Activated CD4-positive, alpha-beta T cell treated with anti-CD3 and anti-CD28 coated beads, Interleukin-2, amount 10 ng/mL, durations not matched to agents 24 days and 14 days (primary cell): Measurements from ENCODE around the gene ZNF430. TPM values are rescaled to one million over a fixed set of nuclear protein-coding genes. Genes with fewer than 3 reads are reported as not detected.
"Not testable (repeated sequence)": the region's sequence is repeated elsewhere in the genome, so short reads cannot be mapped to it uniquely, and the experiment has no call there.

ENCODE experiments used
- DNase-seq: peaks from one replicate; pipeline ENCODE4 v3.0.0; 2022
- H3K27ac Mint-ChIP-seq: one replicate; pipeline ENCODE4 v1.8.0; 2022; ENCODE audit warnings: mild to moderate bottlenecking, mixed read lengths
- H3K27me3 Mint-ChIP-seq: one replicate; pipeline ENCODE4 v1.8.0; 2022; ENCODE audit warnings: mixed read lengths
- H3K36me3 Mint-ChIP-seq: one replicate; pipeline ENCODE4 v1.8.0; 2022; ENCODE audit warnings: low read depth, mild to moderate bottlenecking, mixed read lengths
- H3K4me1 Mint-ChIP-seq: one replicate; pipeline ENCODE4 v1.8.0; 2021; ENCODE audit warnings: mixed read lengths
- H3K4me3 Mint-ChIP-seq: one replicate; pipeline ENCODE4 v1.8.0; 2022; ENCODE audit warnings: mild to moderate bottlenecking, moderate library complexity, mixed read lengths
- H3K9me3 Mint-ChIP-seq: one replicate; pipeline ENCODE4 v1.8.0; 2021; ENCODE audit warnings: mixed read lengths
- intact Hi-C: fragments of 100-400 bp; cut with micrococcal nuclease; formaldehyde crosslinking; loops from one replicate; pipeline ENCODE4 v1.15.1; 2023
- total RNA-seq: library from RNA; stranded (reverse); gene quantifications from 2 replicates; pipeline ENCODE4 v1.2.3, GENCODE V29; 2022

The ZNF430 gene
- total RNA-seq: 21.6 and 25.1 TPM in 2 replicates

DNA sequence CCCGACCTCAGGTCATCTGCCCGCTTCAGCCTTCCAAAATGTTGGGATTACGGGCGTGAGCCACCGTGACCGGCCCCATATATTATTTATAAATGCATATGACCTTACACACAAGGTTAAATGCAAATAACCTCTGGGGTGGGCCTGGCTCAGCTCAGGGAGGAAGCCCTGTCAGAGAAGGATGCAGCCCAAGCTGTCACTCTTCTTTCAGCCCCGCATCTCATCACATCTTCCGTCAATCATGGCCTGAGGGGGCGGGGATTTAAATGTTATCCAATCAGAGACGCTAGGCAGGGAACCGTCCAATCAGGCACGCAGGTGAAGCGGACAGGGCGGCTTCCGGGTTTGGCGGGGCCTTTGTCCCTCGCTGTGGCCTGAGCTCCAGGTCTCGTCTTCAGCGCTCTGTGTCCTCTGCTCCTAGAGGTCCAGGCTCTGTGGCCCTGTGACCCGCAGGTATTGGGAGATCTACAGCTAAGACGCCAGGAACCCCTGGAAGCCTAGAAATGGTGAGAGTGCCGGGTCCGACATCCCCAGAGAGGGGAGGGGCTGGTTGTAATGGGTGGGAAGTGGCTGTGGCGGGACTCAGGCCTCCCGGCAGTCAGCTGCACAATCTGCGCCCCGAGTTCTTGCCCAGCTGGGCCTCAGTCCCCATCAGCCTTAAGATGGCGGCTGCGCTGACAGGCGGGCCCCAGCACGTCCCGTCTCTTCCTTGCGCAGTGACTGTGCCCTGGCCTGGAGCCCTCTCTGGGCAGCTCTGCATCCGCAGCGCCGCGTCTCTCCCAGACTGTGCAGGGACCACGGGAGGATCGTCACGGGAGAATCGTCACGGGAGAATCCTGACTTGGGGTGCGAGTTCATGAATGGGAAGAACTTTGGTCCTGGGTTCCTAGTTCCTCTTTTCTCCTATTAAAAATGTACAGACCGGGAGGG, at the start of gene ZNF430:
Gene ZNF430, plus strand, starts transcription at position 360 of the 930 bp plus-strand sequence. Its CDS starts 144 bp downstream, at position 504.
- intact Hi-C loops: loop anchor here (2.0 to 10.0 kb wide), 6 partner anchors 22 to 1426 kb away; partner anchors contain the start of genes ZNF431, ZNF66, ZNF708 and ZNF737
- Mint-ChIP-seq H3K36me3 (peaks cover 42% of the 10 kb centered on the region), H3K9me3 (peaks cover 3% of the 10 kb centered on the region), H3K27me3 (no peaks in the 10 kb centered on the region), H3K4me3 (peak within 1 kb of the TSS; percentile 99), H3K27ac (peak within 1 kb of the TSS; percentile 99), H3K4me1 (peaks cover 27% of the 10 kb centered on the region)
- DNase-seq: peak; percentile 98

DNA sequence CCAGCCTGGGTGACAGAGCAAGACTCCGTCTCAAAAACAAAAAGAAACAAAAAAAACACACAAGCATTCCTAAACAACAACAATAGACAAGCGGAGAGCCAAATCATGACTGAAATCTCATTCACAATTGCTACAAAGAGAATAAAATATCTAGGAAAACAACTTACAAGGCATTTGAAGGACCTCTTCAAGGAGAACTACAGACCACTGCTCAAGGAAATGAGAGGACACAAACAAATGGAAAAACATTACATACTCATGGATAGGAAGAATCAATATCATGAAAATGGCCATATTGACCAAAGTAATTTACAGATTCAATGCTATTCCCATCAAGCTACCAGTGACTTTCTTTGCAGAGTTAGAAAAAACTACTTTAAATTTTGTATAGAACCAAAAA, 27.7 kb upstream of the ZNF430 start:
- intact Hi-C loops, H3K27ac Mint-ChIP-seq, H3K4me3 Mint-ChIP-seq, H3K36me3 Mint-ChIP-seq, H3K27me3 Mint-ChIP-seq, H3K4me1 Mint-ChIP-seq, DNase-seq: not testable (repeated sequence)
- H3K9me3 Mint-ChIP-seq: peaks cover 30% of the 10 kb centered on the region

DNA sequence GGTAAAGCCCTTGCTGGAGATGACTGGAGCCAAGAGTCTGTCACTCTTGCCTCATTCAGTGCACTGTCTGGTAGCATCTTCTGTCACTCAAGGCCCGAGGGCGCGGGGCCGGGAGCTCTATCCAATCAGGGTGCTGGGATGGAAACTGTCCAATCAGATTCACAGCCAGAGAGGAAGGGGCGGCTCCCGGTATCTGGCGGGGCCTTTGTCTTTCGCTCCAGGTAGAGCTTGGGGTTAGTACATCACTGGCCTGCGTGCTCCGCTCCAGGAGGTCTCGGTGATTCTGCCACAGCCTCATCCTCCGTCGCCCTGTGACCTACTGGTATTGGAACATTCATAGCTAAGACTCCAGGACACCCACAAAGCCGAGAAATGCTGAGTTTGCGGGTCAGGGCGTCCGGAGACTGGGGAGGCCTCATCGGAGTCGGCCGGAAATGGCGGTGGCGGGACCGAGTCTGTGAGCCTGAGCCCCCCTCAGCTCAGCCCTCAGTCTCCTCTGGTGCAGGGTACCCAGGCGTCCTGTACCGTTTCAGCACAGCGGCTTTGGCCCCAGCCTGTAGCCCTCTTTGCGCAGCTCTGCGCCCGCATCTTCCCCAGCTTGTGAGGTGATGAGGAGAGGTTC, 20.6 kb upstream of the ZNF430 start:
- Mint-ChIP-seq H3K4me3 (peak overlapping the region; percentile 94), H3K36me3 (peaks cover 6% of the 10 kb centered on the region), H3K27ac (peak overlapping the region; percentile 84), H3K27me3 (no peaks in the 10 kb centered on the region), H3K9me3 (peaks cover 6% of the 10 kb centered on the region), H3K4me1 (peaks cover 7% of the 10 kb centered on the region)
- peak; percentile 94 for DNase-seq
- intact Hi-C loops: loop anchor here (2.0 to 5.0 kb wide), 2 partner anchors 21 to 78 kb away; partner anchors contain the start of genes ZNF430 and ZNF85

DNA sequence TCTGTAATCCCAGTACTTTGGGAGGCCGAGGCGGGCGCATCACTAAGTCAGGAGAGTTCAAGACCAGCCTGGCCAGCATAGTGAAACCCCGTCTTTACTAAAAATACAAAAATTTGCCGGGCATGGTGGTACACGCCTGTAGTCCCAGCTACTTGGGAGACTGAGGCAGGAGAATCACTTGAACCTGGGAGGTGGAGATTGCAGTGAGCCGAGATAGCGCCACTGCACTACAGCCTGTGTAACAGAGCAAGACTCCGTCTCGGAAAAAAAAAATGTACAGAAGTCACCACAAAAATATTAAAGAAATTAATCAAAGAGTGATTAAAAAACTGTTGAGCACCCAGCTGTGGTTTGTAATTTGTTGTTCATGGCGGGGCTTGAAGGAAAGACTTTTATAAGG, 781 bp downstream of the ZNF430 start:
- H3K27me3 Mint-ChIP-seq, H3K9me3 Mint-ChIP-seq, DNase-seq: not testable (repeated sequence)
- intact Hi-C loops: loop anchor here (2.0 to 10.0 kb wide), 6 partner anchors 22 to 1426 kb away; partner anchors contain the start of genes ZNF431, ZNF66, ZNF708 and ZNF737
- Mint-ChIP-seq H3K4me3 (peak overlapping the region; percentile 99), H3K4me1 (peaks cover 30% of the 10 kb centered on the region), H3K27ac (peak overlapping the region; percentile 99), H3K36me3 (peaks cover 47% of the 10 kb centered on the region)

DNA sequence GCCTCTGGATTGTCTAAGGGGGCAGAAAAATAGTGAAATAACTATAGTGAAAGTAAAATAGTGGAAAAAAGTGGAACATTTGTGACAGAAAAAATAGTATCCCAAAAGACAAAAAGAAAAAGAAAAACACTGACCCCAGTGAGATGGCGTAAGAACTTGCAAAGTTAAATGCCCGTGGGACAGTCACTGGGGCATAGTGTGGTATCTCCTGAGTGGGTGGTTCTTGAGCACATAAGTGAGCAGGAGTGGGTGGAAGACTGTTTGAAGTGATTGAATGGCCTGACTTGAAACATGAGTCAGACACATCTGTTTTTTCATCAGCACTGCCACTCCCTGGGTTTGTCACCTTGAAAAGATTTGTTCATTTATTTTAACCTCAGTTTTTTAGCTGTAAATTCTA, 2.5 kb downstream of the ZNF430 start:
- peak; percentile 62 for DNase-seq
- Mint-ChIP-seq H3K4me1 (peaks cover 41% of the 10 kb centered on the region), H3K27me3 (no peaks in the 10 kb centered on the region)

DNA sequence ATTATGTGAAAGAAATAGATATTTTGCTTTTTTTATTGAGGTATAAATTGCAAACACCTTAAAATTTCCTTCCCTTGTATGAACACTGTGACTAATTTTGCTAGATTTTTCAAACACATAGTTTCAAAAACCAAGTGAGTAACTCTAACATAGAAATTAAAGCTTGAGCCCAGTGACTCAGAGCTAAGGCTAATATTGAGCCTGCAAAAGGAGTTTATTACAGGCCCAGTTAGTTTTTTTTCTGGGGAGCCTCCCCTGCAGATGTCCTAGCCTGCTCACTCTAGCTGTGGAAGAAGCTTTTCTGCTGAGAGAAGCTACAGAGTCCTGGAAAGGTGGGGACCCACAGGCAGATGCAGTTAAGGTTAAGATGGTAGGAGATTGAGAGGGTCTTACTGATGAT, 3.4 kb downstream of the ZNF430 start:
- Mint-ChIP-seq H3K4me3 (peak overlapping the region; percentile 35), H3K9me3 (peaks cover 10% of the 10 kb centered on the region), H3K4me1 (peaks cover 50% of the 10 kb centered on the region), H3K27ac (peak overlapping the region; percentile 34), H3K36me3 (peaks cover 73% of the 10 kb centered on the region), H3K27me3 (no peaks in the 10 kb centered on the region)
- intact Hi-C loops: loop anchor here (1.0 to 10.0 kb wide), 5 partner anchors 59 to 1429 kb away; partner anchors contain the start of genes ZNF708, ZNF714, ZNF737 and ZNF85
- peak; percentile 35 for DNase-seq

More for the DNA sequence above, 2.5 kb downstream of the ZNF430 start:
- H3K4me3 Mint-ChIP-seq: peak overlapping the region; percentile 99
- H3K27ac Mint-ChIP-seq: peak overlapping the region; percentile 75
- intact Hi-C loops: loop anchor here (1.0 to 10.0 kb wide), 5 partner anchors 60 to 1428 kb away; partner anchors contain the start of genes ZNF708, ZNF714, ZNF737 and ZNF85
- H3K9me3 Mint-ChIP-seq: peaks cover 7% of the 10 kb centered on the region
- peaks cover 64% of the 10 kb centered on the region for H3K36me3 Mint-ChIP-seq

DNA sequence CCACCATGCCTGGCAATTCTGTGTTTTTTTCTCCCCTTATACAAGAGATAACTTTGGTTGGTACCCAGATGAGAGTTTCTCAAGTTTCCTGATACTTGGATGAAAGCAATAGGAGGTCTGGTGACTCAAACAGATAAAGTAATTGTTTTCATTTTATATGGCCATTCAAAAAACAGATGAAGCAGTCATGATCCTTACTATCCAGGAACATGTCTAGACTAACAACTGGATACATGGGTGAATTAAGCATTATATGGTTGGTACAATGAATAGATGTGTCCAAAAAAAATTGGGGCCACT, 8.5 kb downstream of the ZNF430 start:
- H3K27ac Mint-ChIP-seq: peak overlapping the region; percentile 66

DNA sequence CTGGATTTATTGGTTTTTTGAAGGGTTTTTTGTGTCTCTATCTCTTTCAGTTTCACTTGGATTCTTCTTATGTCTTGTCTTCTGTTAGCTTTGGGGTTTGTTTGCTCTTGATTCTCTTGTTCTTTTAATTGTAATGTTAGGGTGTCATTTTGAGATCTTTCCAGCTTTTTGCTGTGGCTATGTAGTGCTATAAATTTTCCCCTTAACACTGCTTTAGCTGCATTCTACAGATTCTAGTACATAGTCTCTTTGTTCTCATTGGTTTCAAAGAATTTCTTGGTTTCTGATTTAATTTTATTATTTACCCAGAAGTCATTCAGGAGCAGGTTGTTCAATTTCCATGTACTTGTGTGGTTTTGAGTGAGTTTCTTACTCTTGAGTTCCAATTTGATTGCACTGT, 24.6 kb downstream of the ZNF430 start:
- no peak for DNase-seq
- Mint-ChIP-seq H3K27me3 (no peaks in the 10 kb centered on the region), H3K9me3 (peaks cover 44% of the 10 kb centered on the region), H3K4me1 (peaks cover 3% of the 10 kb centered on the region), H3K27ac (no peak overlapping the region), H3K36me3 (peaks cover 83% of the 10 kb centered on the region), H3K4me3 (no peak overlapping the region)
- intact Hi-C loops: no loop called here

More for the DNA sequence above, 8.5 kb downstream of the ZNF430 start:
- Mint-ChIP-seq H3K36me3 (peaks cover 89% of the 10 kb centered on the region), H3K27me3 (no peaks in the 10 kb centered on the region), H3K4me3 (no peak overlapping the region), H3K4me1 (peaks cover 35% of the 10 kb centered on the region), H3K9me3 (peaks cover 13% of the 10 kb centered on the region)
- intact Hi-C loops: loop anchor here (10.0 kb wide), 1 partner anchor 1434 kb away; no protein-coding TSS in a partner anchor
- DNase-seq: no peak

DNA sequence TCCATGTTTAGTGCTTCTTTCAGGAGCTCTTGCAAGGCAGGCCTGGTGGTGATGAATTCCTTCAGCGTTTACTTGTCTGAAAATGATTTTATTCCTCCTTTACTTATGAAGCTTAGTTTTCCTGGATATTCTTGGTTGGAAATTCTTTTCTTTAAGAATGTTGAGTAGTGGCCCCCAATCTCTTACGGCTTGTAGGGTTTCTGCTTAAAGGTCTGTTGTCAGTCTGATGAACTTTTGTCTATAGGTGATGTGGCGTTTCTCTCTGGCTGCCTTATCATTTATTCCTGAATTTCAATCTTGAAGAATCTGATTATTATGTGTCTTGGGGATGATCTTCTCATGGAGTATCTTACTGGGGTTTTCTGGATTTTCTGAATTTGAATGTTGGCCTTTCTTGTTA, 26.0 kb downstream of the ZNF430 start:
- Mint-ChIP-seq H3K9me3 (peaks cover 44% of the 10 kb centered on the region), H3K4me3 (no peak overlapping the region), H3K4me1 (peaks cover 3% of the 10 kb centered on the region), H3K27me3 (no peaks in the 10 kb centered on the region), H3K27ac (no peak overlapping the region), H3K36me3 (peaks cover 73% of the 10 kb centered on the region)
- DNase-seq: no peak
- intact Hi-C loops: no loop called here

DNA sequence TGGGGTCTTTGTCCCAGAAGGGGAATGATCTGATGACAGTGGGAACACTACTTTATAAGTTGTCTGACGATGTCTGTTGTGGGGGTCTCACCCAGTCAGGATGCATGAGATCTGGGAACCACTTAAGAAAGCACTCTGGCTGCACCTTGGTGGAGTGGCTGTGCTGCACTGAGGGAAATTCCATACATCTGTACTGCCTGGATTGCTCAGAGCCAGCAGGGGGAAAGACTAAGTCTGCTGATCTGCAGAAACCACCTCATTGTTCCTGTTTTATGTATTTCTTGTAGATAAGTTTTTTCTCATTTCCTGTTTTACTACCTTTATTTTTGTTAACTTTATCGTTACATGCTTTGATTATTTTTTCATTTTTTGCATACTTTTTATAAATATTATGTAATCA, 27.3 kb downstream of the ZNF430 start:
- DNase-seq: no peak
- no peak overlapping the region for H3K4me3 Mint-ChIP-seq
- intact Hi-C loops: no loop called here
- H3K27ac Mint-ChIP-seq: no peak overlapping the region
- peaks cover 50% of the 10 kb centered on the region for H3K9me3 Mint-ChIP-seq
- H3K27me3 Mint-ChIP-seq: no peaks in the 10 kb centered on the region
- H3K4me1 Mint-ChIP-seq: peaks cover 3% of the 10 kb centered on the region
- peaks cover 74% of the 10 kb centered on the region for H3K36me3 Mint-ChIP-seq

DNA sequence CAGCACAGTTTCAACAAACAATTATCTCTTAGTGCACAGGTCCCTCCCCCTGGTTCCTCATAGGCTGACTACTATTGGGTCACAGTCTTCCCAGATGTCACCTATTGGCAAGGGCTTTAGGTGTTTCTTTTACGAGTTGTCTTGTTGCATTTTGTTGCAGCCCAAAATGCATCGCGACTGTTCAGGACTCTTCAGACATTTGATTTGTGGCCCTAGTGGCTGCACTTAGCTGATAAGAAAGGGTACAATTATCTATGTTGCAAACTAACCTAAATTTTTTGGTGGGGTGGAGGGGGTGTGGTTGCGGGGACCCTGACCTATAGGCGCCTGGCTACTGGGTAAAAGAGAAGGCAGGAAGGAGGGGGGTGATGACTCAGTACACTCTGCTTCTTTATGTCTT, 32.4 kb downstream of the ZNF430 start:
- intact Hi-C loops: no loop called here
- Mint-ChIP-seq H3K27ac (no peak overlapping the region), H3K4me1 (no peaks in the 10 kb centered on the region), H3K36me3 (peaks cover 71% of the 10 kb centered on the region), H3K27me3 (no peaks in the 10 kb centered on the region), H3K4me3 (no peak overlapping the region), H3K9me3 (peaks cover 21% of the 10 kb centered on the region)
- no peak for DNase-seq

DNA sequence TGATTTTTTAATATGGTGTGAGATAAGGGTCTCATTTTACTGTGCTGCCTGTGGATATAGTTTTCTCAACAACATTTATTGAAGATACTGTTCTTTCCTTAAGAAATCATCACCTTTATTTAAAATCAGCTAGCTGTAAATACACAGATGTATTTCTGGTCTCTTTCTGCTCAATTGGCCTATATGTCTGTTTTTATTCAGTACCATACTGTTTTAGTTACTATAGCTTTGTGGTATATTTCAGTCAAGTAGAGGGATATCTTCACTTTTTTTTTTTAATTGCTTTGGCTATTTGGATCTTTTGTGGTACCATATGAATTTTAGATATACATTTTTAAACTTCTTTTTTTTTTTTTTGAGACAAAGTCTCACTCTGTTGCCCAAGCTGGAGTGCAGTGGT, 44.9 kb downstream of the ZNF430 start:
- peaks cover 11% of the 10 kb centered on the region for H3K9me3 Mint-ChIP-seq
- no peak overlapping the region for H3K27ac Mint-ChIP-seq
- DNase-seq: no peak
- H3K27me3 Mint-ChIP-seq: no peaks in the 10 kb centered on the region
- intact Hi-C loops: no loop called here
- peaks cover 54% of the 10 kb centered on the region for H3K36me3 Mint-ChIP-seq
- no peaks in the 10 kb centered on the region for H3K4me1 Mint-ChIP-seq
- H3K4me3 Mint-ChIP-seq: no peak overlapping the region

DNA sequence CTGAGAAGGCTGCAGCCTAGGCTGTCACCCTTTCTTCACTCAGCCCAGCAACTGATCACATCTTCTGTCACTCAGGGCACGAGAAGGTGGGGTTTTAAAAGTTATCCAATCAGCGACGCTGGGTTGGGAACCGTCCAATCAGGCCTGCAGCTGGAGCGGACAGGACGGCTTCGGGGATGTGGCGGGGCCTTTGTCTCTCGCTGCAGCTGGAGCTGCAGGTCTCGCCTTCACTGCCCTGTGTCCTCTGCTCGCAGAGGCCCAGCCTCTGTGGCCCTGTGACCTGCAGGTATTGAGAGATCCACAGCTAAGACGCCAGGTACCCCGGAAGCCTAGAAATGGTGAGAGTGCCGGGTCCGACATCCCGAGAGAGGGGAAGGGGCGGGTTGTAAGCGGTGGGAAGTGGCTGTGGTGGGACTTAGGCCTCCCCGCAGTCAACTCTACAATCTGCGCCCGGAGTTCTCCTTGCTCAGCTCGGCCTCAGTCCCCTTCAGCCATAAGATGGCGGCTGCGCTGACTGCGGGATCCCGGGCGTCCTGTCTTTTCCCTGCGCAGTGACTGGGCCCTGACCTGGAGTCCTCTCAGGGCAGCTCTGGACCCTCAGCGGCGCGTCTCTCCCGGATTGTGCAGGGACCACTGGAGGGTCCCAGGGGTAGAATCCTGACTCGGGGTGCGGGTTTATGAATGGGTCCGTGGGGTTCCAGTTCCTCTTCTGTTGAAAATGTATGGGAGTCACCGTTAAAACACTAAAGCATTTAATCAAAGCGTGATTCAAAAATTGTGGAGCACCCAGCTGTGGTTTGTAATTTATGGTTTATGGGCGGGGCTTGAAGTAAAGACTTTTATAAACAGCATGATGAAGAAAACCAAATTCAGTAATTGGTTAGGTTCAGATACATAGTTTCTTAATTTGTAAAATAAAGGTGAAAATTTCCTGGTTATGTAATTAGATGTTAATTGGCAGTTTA, 61.8 kb downstream of the ZNF430 start, which contains the start of gene ZNF714:
Gene ZNF714, plus strand, starts transcription at position 193 of the 965 bp plus-strand sequence. CDS start 16,066 bp downstream, outside the sequence.
- Mint-ChIP-seq H3K4me1 (peaks cover 26% of the 10 kb centered on the region), H3K36me3 (peaks cover 42% of the 10 kb centered on the region), H3K9me3 (peaks cover 4% of the 10 kb centered on the region), H3K27me3 (no peaks in the 10 kb centered on the region), H3K27ac (peak within 1 kb of the TSS; percentile 99), H3K4me3 (peak within 1 kb of the TSS; percentile 96)
- intact Hi-C loops: loop anchor here (1.0 to 5.0 kb wide), 3 partner anchors 59 to 425 kb away; partner anchors contain the start of gene ZNF429
- DNase-seq: peak; percentile 96
